Activated naive CD4-positive, alpha-beta T cell (primary cell): ENCODE measurements around the gene SETBP1.
"Not testable (repeated sequence)": the region's sequence is repeated elsewhere in the genome, so short reads cannot be mapped to it uniquely, and the experiment has no call there.

Experiments used
- DNase-seq, 4 experiments: peaks; one replicate each; lab custom pipeline; 2025; lab: John Stamatoyannopoulos, UW

The SETBP1 gene

DNA sequence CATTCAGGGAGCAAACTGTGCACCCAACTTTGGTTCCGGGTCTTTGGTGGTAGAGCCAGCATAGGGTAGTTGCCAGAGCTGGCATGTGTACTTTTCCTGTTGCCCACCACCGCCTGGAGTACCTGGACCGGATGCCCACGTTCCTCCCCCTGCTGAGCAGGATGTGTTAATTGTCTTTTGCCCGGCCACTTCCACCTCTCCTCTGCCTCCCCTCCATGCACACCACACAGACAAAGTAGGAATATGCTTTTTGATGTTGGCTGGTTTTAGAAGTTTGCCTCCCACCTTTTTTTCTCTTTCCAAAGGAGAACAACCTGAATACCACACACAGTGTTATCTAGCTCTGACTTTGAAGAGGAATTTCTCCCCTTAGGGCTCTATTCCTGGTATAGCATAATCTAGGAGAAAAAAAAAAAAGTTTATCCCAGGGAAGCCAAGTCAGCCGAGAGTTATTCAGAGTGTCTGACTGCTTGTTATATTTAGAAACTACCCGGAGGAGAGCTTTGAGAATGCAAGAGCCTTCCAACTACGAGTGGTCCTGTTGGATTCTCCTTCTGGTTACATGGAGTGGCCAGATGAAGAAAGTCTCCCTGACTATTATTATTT is 111.9 kb downstream of the SETBP1 start:
- DNase-seq, result no peak

DNA sequence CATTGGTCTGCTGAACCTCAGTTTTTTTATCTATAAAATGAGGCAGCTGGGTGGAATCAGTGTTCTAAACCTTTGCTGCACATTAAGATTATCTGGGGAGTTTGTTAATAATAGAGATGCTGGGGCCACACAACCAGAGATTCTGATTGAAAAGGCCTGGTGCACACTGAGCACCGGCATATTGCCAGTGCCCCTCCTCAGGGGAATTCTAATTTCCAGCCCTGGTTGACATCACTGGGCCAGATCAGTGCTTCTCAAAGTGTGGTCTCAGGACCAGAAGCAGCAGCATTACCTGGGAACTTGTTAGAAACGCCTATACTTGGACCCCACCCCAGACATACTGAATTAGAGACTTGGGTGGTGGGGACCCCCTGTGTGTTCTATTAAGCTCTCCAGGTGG is 112.5 kb downstream of the SETBP1 start:
- no peak for DNase-seq

DNA sequence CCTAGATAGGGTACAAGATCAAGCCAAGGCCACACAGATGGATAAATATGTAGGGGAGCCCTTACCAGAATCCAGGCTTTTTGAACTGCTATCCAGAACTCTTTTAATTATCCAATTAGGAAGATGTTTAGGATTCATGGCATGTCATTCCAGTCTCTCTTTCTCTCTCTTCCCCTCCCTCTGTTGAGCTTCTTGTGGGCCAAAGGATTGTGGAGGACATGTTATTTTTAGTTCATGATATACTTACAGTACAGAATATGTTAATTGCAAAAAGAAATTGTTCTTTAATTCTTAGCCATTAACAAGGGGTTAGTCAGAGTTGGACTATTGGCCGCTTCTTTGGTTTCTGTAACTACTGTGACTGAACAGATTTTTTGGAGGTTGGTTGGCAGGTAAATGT is 113.0 kb downstream of the SETBP1 start:
- no peak for DNase-seq

DNA sequence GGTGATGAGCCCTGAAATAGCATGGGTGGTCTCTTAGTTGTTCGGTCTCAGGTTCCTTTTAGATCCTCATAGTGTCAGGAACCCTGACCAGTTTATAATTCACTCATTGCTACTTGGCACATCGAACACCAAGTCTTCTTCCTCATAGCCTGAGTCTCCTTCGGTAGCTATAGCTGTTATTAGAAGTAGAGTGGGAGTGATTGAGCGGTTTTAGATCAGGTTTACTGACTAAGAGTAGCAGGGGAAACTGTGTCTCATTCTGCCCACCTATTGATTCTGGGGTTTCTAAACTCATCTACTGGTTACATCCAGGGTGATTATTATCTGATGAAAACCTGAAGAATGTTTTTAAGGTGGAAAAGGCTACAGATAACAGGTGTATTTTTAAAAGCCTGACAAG is 114.6 kb downstream of the SETBP1 start:
- no peak for DNase-seq

DNA sequence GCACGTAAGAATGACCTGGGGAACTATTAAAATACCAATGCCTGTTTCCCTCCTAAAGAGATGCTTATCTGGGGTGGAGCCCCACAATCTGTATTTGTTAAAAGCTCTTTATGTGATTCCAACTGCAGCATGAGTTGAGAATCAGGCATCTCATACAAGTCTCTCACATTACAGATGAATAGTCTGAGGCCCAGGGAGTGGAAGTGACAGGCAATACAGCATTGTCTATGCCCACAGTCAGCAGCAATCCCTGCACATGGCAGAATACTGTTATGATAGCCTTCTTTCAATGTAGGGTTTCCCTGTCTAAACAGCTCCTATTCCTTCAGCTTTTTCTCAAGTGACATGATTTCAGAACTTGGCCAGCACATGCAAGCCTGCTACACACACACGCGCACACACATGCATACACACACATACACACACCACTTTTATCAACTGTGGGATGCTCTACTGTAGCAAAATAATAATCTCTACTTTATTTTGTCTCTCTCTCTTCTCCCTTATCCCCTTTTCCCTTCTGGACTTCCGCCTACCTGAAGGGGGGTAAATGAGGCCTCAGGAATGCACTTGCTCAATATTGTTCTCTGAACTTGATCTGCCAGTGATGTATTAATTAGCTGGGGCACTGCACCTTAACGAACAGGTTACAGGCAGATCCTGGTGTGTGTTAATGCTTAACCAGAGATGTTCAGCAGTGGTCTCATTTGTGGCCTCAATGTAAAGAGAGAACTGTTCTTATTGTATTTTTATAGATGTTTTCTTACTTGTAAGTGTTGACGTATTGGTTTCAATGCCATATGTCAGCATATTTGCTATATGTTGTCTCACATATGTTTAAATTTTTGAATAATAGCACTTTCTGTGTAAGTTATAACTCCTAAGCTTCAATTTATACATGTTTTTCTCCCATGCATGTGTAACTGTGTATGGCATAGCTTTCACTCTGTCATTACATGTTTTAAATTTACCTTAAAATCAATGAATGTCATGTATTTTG is 116.0 kb downstream of the SETBP1 start:
- no peak for DNase-seq

DNA sequence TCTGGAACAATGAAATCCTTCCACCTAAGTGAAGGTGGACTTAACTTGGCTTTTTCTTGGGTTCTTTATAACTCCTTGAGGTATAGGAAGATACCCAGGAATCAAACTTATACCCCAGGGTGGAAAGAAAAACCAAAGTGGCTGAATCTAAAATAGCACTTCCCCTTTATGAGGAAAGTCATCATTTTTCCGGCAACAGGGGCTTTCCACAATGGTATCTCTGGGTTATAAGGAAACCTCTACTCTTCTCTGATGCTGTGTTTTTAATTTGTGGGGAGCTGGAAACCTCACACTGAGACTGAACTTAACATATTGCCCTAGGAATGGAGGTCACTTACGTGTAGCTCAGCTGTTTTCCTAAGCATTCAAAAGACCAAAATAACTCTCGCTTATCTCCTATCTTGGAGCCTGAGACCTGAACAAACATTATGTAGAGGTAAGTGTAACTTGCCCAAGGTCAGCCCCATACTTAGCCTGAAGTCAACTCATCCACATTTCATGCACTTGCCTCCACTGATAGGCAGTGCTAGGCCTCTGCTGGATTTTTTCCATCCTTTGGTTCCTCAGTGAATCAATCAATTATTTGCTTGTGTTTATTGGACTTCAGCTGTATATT is 117.9 kb downstream of the SETBP1 start:
- no peak for DNase-seq

DNA sequence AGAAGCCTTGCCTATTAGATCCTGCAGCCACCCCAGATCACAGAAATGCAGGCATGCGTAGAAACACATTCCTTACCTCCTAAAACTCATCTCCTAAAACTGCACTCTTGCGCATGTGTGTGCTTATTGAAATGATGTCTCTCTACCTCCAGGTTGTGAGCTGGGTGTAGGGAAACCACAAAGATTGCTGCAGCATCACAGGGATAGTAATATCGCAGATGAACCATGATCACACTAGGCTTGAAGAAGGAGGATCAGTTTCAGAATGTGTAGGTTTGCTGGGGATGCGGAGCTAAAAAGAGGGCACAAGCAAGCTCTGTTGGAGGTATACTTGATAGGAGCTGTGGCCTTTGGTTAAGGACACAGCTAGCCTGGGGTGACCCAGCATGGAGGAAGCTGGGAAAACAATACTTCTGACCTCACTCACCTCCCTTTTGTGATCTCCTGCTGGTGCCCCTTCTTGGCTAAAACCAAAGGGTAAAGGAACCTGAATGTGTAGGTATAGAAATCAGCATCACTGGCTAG is 118.8 kb downstream of the SETBP1 start:
- no peak for DNase-seq

DNA sequence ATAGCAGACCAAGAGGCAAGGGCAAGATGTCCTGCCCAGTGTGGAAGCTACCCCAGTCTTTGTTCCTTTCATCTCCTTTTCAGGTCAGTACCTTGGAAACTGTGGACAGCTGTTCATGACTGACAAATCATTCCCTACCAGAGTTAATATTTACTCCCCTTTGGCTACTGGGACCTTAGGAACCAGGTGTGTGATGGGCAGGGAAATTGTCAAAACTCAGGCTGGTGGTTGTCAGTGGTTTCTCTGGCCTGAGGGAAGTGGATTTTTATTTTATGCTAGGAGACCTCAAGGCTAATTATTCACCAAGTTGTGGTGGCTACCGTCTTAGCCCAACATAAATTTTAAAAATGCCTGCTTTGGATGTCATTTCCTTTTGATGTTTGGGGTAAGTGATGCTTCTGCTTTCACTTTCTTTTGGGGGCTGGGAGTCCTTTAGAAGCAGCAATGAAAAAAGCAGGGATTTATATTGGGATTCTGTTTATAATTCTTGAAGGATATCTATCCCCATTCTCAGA is 119.3 kb downstream of the SETBP1 start:
- no peak for DNase-seq

DNA sequence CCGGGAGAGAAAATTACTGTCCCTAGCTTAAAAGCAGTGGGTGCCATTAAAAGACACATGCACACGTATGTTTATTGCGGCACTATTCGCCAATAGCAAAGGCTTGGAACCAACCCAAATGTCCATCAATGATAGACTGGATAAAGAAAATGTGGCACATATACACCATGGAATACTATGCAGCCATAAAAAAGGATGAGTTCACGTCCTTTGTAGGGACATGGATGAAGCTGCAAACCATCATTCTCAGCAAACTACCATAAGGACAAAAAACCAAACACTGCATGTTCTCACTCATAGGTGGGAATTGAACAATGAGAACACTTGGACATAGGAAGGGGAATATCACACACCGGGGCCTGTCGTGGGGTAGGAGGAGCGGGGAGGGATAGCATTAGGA is 120.1 kb downstream of the SETBP1 start:
- not testable (repeated sequence) for DNase-seq

DNA sequence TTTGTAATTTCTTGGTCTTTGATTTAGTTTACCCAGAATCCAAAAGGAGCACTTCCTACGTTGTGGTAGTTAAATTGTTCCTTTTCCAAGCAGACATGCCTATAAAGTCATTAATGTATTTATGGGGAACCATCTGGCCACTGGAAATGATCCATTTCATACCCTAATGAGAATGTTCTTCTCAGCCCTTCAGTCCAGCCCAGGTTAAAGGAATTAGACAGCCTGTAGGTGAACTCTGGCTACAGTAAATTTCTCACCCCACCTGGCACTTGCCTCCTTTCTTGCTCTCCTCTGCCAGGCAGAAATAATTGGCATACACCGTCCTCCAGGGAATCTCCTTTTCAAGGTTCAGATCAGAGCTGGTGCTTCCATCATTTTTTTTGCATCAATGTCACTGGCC is 121.1 kb downstream of the SETBP1 start:
- DNase-seq, result no peak

DNA sequence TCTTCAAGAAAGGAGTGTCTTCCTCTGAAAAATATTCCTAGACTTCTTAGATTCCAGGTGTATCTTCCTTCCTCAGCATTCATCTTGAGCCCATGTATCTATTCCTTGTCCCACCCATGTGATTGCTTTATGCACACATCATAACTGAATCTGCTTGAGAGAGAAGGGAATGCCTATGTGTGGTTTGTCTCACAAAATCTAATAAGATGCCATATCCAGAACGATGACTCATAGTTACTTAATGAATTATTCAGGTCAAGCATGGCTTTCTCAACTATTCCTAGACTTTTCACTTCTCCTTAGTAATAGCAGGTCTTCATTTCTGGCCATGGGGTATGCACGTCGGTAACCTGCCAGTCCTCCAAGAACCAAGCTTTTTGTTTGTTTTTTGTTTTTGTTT is 121.8 kb downstream of the SETBP1 start:
- no peak for DNase-seq

DNA sequence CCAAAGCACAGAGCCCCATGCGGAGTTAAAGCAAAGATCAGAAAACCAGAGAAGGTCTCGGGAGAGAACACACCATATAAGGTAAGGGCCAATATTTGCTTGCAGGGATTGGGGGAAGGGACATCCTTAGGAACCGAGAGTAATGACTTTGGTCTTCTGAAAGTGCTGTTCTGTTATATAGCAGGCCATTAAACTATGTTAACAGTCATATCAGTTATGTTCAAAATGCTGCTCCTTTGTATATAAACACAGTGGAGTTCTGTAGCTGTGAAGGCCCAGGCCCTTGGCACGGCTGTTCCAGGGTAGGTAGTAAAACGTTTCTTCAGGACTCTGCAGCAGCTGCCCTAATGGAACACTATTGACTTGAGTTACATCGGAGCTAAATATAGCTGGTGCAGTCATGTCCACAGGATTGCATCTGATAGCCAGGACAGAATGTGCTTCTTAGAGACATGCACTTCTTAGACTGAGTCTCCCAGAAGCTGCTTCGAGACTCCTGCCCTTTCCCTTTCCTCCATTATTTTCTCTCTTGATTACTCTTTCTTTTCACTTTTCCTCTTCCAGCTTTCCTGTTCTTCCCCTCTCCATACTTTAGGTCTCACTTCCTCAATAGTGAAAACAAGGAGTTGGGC is 122.4 kb downstream of the SETBP1 start:
- DNase-seq, result no peak

DNA sequence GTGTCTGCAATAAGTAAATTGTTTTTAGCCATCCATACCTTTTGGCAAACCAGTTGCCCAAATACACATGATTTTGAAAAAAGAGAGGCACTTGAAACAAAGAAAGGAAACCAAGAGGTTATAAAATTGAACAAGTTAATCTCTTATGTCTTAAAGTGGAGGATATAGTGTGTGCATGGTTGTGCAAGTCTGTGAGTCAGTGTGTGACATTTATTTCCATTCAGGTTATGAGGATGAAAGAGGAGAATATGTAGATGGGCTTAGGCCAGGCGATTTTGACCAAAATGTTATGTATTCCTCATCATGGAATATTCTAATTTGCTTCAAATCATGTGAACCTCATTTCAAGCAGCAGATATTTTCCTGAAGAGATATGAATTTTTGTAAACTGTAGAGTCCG is 123.3 kb downstream of the SETBP1 start:
- DNase-seq, result no peak

DNA sequence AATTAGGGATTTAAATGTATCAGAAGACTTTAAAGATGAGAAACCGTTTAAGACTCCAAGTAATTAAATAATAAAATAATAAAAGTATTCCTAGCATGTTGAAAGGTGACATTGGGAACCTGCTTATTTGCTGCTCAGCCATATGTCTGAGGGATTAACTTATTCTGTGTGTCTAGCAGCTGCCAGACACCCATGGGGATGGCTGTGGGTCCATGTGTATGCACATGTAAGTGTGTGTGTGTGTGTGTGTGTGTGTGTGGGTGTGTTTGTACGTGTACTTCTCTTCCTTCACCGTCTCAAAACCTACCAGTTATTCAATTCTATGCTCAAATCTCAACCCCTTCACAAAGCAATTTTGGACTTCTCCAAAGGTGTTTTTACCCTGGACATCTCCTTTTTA is 124.5 kb downstream of the SETBP1 start:
- DNase-seq, result no peak

DNA sequence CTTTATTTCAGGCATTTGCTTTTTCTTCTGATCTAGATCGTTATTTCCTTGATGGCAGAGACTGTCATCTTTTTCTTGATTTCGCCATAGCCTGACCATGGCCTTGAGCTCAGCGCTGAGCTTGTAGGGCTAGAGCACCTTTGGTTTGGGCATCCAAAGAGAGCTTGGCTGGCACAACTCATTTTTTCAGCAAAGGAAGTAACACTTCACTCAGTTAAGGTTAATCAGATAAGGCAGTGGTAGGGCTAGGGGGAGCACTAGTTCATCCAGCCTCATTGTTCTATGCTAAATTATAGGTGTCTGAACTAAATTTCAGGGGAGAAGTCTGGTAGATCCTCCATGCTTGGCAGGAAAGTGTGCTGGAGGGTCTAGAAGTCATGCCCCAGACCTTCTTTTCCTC is 125.0 kb downstream of the SETBP1 start:
- no peak for DNase-seq

DNA sequence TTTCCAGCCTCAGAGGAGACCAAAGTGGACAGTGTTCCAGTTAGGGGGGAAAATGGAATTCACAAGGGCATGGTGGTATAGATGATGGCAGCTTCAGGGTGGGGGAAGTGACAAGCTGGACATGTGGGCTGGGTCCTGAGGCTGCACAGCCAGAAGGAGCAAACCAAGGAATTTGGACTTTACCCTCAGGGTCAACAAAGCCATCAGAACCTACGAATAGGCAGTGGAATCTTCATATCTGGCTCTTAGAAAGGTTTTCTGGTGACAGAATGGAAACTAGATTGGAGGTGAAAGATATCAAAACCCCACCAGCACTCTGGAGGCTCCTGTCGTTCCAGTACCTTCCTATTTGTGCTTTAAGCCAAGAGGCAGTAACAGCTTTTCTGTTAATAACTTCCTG is 127.1 kb downstream of the SETBP1 start:
- DNase-seq, result no peak

DNA sequence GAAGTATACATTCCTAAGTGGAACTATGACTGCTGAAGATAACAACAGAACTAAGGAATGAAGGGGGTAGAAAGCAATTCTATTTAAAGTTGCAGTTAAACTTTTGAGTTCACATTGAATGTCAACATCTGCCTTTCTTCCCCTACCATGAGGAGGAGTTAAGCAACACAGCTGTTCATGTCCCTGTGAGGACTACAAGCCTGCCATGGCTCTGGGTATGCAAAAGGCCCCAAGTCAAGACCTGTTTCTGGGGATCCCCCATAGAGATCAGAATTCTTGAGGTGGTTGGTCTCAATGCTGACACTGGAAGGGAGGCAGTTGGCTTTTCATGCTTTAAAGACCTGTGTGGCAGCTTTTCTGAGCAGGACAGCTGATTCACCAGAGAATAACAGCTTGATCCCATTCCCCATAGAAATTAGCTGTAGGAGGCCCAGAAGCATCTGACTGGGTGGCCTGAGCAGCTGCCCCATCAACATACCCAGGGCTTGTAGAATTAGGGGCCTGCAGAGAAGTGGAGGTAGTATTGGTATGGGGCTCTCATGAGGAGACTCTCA is 131.0 kb downstream of the SETBP1 start:
- no peak for DNase-seq

DNA sequence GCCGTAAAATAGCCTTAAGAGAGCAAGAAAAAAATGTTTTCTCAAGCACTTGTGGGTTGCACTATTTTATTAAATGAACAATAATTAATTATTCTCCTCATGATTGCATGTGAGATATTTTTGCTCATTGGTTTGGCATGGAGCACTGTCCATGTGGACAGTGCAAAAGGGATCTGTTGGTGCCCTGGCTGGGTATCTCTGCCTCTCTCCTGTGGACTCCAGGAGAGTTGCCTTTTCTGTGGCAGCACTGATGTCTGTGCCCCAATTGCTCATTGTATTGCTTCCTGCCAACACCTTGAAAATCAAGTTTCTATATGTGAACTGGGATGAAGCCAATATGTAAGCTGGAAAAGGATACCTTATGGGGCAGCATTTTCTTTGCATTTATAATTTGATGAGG is 131.7 kb downstream of the SETBP1 start:
- no peak for DNase-seq

DNA sequence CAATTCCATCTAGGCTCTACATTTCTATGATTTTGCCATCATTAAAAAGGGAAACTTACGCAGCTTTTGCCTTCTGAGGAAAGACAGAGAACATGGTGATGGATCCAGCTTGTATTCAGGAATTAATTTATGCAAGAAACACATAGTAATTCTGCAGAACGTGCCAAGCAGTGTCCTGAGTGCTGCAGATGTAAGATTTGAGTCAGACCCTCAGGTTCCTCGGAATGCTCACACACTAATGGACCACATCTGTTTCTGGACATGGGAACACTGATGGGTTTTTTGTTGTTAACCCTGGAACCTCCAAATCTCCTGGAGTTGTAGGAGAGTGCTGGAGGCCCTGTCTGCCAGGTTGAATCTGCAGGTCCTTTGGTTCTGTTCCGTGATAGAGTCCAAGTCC is 132.9 kb downstream of the SETBP1 start:
- no peak for DNase-seq

DNA sequence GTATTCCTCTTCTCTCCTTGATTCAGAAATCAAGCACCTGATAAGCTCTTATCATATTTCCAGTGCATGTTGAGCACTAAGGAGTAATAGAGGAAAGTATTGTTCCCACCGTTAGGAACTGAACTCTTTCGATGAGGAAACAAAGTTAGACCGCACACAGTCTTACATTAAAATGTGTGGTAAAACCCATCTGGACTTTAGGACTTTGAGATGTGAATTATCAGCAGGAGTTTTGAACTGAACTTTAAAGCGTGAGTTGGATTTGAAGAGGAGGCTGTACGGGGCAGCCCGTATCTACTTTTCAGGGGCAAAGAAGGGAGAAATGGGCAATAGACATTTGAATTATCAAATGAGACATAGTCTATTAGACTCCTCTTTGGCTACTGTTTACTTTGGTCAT is 134.4 kb downstream of the SETBP1 start:
- no peak for DNase-seq

DNA sequence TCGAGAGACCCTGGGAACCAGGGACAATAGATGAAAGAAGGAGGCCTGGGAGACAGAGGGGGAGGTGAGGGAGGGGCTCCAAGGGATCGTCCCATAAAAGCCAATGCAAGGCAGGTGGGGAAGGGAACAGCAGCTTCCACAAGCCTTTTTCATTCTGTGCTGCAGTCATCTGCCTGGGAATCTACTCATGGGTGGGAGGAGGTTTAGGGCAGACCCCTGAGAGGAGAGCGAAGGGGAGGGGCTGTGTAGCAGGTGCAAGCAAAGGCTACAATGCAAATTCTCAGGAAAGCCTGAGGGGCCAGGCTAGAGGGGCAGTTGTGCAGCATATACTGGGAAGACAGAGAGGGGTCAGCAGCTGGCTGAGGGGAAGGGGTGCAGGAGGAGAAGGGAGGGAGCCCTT is 135.4 kb downstream of the SETBP1 start:
- DNase-seq, result no peak

DNA sequence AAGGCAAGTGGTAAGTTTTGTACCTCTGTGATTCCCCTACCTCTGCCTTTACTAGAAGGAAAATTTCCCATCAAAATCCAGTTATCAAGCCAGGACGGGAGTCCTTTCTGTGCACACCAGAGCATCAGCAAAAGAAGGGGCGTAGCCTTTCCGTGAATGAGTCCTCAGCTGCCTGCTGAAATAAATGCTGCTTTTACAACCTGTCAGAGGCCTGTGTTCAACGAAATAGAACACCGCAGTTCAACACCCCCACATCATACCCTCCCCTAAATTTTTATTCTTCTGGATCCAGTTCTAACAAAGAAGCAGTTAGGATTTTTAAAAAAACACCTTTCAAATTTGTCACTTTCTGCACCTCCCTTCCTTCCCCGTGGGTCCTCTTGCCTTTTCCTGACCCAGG is 135.8 kb downstream of the SETBP1 start:
- DNase-seq, result no peak
